ENCODE results near the gene DYNLL2. TPM values are rescaled to one million over a fixed set of nuclear protein-coding genes. Genes with fewer than 3 reads are reported as not detected.
"Not testable (repeated sequence)": the region's sequence is repeated elsewhere in the genome, so short reads cannot be mapped to it uniquely, and the experiment has no call there.

The DYNLL2 gene
- total RNA-seq, 1 donor from 2014 or later = 46.8 TPM

DNA sequence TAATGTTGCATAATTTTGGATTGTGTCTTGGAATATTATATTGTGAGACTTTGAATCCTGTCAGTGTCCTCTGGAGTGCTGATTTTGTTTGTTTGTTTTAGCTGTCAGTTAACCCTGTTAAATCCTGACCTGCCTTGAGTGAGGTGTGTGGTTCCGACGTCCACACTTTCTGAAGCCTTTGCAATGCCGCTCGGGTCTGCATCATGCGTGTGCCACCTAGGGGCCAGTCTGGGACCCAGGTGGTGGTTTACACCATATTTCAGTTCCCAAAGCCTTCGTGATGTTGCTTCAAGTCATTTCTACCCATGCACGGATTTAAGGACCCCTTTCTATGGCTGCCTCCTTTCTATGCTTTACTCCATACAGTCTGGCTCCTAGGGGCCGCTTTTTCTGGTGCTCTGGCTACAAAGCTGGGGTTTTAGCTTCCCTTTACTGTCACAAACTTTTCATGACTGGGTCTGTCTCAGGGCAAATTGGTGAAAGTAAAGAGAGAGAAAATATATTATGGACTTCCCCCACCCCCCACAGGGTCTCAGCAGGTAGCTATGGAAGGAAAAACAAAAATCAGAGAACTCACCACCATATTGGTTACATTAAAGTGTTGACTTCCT, 53.6 kb downstream of the DYNLL2 start:
- DNase-seq (ENCODE audit: low spot score) = peak; percentile 57
- Histone ChIP-seq H3K9ac (no peak overlapping the region), H3K36me3 (no peaks in the 10 kb centered on the region), H4K20me1 (ENCODE audit: low read depth) (no peaks in the 10 kb centered on the region), H3K27me3 (peaks cover 59% of the 10 kb centered on the region), H3F3A (ENCODE audit: low read depth) (no peaks in the 10 kb centered on the region), H3K4me3 (no peak overlapping the region), H3K4me1 (no peaks in the 10 kb centered on the region), H3K9me3 (ENCODE audit: low read depth) (no peaks in the 10 kb centered on the region), H3K27ac (no peak overlapping the region), H3K4me2 (no peak overlapping the region), H3K79me2 (ENCODE audit: low read depth) (no peaks in the 10 kb centered on the region), H2AFZ (replicated peaks) (no peak overlapping the region)
- H3K27ac Mint-ChIP-seq = no peak overlapping the region
- no peak overlapping the region for H3K4me3 Mint-ChIP-seq
- peaks cover 8% of the 10 kb centered on the region for H3K9me3 Mint-ChIP-seq
- TF ChIP-seq EZH2phosphoT487 (IDR thresholded peaks at IDR 0.05) = no peak
- TF ChIP-seq, protein P1, sequence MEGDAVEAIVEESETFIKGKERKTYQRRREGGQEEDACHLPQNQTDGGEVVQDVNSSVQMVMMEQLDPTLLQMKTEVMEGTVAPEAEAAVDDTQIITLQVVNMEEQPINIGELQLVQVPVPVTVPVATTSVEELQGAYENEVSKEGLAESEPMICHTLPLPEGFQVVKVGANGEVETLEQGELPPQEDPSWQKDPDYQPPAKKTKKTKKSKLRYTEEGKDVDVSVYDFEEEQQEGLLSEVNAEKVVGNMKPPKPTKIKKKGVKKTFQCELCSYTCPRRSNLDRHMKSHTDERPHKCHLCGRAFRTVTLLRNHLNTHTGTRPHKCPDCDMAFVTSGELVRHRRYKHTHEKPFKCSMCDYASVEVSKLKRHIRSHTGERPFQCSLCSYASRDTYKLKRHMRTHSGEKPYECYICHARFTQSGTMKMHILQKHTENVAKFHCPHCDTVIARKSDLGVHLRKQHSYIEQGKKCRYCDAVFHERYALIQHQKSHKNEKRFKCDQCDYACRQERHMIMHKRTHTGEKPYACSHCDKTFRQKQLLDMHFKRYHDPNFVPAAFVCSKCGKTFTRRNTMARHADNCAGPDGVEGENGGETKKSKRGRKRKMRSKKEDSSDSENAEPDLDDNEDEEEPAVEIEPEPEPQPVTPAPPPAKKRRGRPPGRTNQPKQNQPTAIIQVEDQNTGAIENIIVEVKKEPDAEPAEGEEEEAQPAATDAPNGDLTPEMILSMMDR (IDR thresholded peaks at IDR 0.05) = peak; percentile 56
- H3K4me1 Mint-ChIP-seq = no peaks in the 10 kb centered on the region
- H3K27me3 Mint-ChIP-seq (ENCODE audit: insufficient read depth, low read depth) = peaks cover 30% of the 10 kb centered on the region
- no peaks in the 10 kb centered on the region for H3K36me3 Mint-ChIP-seq

DNA sequence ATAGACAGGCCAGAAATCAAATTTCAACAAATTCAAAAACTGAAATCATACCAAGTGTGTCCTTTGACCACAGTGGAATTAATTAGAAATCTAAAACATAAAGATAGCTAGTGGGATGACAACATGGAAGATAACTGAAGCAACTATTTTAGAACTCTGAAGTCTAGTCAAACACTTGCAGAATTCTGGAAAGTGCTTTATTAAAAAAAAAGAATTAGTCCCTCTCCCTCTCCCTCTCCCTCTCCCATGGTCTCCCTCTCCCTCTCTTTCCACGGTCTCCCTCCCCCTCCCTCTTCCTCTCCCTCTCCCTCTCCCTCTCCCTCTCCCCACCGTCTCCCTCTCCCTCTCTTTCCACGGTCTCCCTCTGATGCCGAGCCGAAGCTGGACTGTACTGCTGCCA, 58.3 kb downstream of the DYNLL2 start:
- Mint-ChIP-seq H3K4me3 (no peak overlapping the region), H3K27ac (no peak overlapping the region), H3K4me1 (no peaks in the 10 kb centered on the region), H3K36me3 (no peaks in the 10 kb centered on the region), H3K27me3 (ENCODE audit: insufficient read depth, low read depth) (peaks cover 9% of the 10 kb centered on the region), H3K9me3 (peaks cover 24% of the 10 kb centered on the region)
- Histone ChIP-seq H3K9me3 (ENCODE audit: low read depth) (peaks cover 3% of the 10 kb centered on the region), H3K4me1 (no peaks in the 10 kb centered on the region), H3K79me2 (ENCODE audit: low read depth) (no peaks in the 10 kb centered on the region), H3K4me3 (no peak overlapping the region), H3F3A (ENCODE audit: low read depth) (no peaks in the 10 kb centered on the region), H3K27ac (no peak overlapping the region), H3K9ac (no peak overlapping the region), H3K27me3 (peaks cover 32% of the 10 kb centered on the region), H2AFZ (replicated peaks) (no peak overlapping the region), H4K20me1 (ENCODE audit: low read depth) (no peaks in the 10 kb centered on the region), H3K36me3 (no peaks in the 10 kb centered on the region), H3K4me2 (no peak overlapping the region)
- TF ChIP-seq EZH2 (IDR thresholded peaks at IDR 0.05) = no peak
- no peak for TF ChIP-seq EZH2phosphoT487 (IDR thresholded peaks at IDR 0.05)
- TF ChIP-seq, protein P1 (IDR thresholded peaks at IDR 0.05) = no peak
- no peak for DNase-seq (ENCODE audit: low spot score)

DNA sequence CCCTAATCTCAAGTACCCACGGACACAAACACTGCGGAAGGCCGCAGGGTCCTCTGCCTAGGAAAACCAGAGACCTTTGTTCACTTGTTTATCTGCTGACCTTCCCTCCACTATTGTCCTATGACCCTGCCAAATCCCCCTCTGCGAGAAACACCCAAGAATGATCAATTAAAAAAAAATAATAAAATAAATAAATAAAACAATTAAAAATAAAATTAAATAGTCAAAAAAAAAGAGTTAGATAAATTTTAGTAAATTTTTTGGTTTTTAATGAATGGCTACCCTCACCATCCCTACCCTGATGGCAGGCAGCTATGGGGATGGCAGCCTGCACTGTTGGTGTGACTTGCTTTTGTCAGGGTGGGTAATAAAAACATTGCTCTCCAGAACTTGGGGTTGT, 60.1 kb downstream of the DYNLL2 start:
- H3K27me3 ChIP-seq = peaks cover 32% of the 10 kb centered on the region
- H3K4me3 ChIP-seq; H3K9me3 ChIP-seq (ENCODE audit: low read depth); H3K9ac ChIP-seq; H3K4me1 ChIP-seq; H3K4me1 Mint-ChIP-seq; H3K27ac Mint-ChIP-seq; H3K27me3 Mint-ChIP-seq (ENCODE audit: insufficient read depth, low read depth); H3K79me2 ChIP-seq (ENCODE audit: low read depth); H2AFZ ChIP-seq (replicated peaks); DNase-seq (ENCODE audit: low spot score); H3K36me3 ChIP-seq; H3K27ac ChIP-seq; H4K20me1 ChIP-seq (ENCODE audit: low read depth); H3K36me3 Mint-ChIP-seq; H3K4me3 Mint-ChIP-seq; H3F3A ChIP-seq (ENCODE audit: low read depth); H3K4me2 ChIP-seq: not testable (repeated sequence)
- H3K9me3 Mint-ChIP-seq = peaks cover 22% of the 10 kb centered on the region

DNA sequence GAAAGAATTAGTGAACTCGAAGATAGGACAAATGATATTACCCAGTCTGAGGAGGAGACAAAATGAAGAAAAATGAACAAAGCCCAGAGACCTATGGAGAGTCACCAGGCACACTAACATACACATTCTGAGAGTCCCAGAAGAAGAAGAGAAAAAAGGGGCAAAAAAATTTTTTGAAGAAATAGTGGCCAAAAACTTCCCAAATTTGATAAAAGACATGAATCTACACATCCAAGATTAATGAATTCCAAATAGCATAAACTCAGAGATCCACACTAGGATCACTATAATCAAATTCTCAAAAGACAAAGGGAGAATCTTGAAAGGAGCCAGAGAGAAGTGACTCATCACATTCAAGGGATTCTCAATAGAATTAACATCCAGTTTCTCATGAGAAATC, 61.6 kb downstream of the DYNLL2 start:
- Histone ChIP-seq H3F3A (ENCODE audit: low read depth) (no peaks in the 10 kb centered on the region), H3K79me2 (ENCODE audit: low read depth) (no peaks in the 10 kb centered on the region), H3K9ac (no peak overlapping the region), H2AFZ (replicated peaks) (no peak overlapping the region), H3K36me3 (no peaks in the 10 kb centered on the region), H3K9me3 (ENCODE audit: low read depth) (peaks cover 5% of the 10 kb centered on the region), H3K27ac (no peak overlapping the region), H3K4me3 (no peak overlapping the region), H3K4me1 (no peaks in the 10 kb centered on the region), H4K20me1 (ENCODE audit: low read depth) (no peaks in the 10 kb centered on the region), H3K27me3 (peaks cover 41% of the 10 kb centered on the region), H3K4me2 (no peak overlapping the region)
- H3K4me3 Mint-ChIP-seq = no peak overlapping the region
- no peak overlapping the region for H3K27ac Mint-ChIP-seq
- H3K36me3 Mint-ChIP-seq = no peaks in the 10 kb centered on the region
- peaks cover 6% of the 10 kb centered on the region for H3K27me3 Mint-ChIP-seq (ENCODE audit: insufficient read depth, low read depth)
- no peak for DNase-seq (ENCODE audit: low spot score)
- H3K9me3 Mint-ChIP-seq = peaks cover 22% of the 10 kb centered on the region
- TF ChIP-seq EZH2phosphoT487 (IDR thresholded peaks at IDR 0.05) (no peak), EZH2 (IDR thresholded peaks at IDR 0.05) (no peak)
- TF ChIP-seq, protein P1 (IDR thresholded peaks at IDR 0.05) = no peak
- no peaks in the 10 kb centered on the region for H3K4me1 Mint-ChIP-seq

Other genes with a start within 250 kb of the DYNLL2 start
- 16.4 and 33.3 TPM in 2 replicates for gene MRPS23, start 233.4 kb upstream of the DYNLL2 start, total RNA-seq (ENCODE audit: low replicate concordance)
- 8.8 and 14.7 TPM in 2 replicates for gene CUEDC1, start 128.0 kb upstream of the DYNLL2 start, total RNA-seq (ENCODE audit: low replicate concordance)
- gene VEZF1, start 95.2 kb upstream of the DYNLL2 start, total RNA-seq (ENCODE audit: low replicate concordance) = 90.4 and 103 TPM in 2 replicates
- gene SRSF1, start 76.2 kb upstream of the DYNLL2 start, total RNA-seq (ENCODE audit: low replicate concordance) = 436 and 556 TPM in 2 replicates
- 0.13 and 0.37 TPM in 2 replicates for gene OR4D1, start 65.0 kb downstream of the DYNLL2 start, total RNA-seq (ENCODE audit: low replicate concordance)
- not detected in 2 replicates for gene OR4D2, start 83.6 kb downstream of the DYNLL2 start, total RNA-seq (ENCODE audit: low replicate concordance)
- not detected in 2 replicates for gene EPX, start 109.3 kb downstream of the DYNLL2 start, total RNA-seq (ENCODE audit: low replicate concordance)
- 25.8 and 30.0 TPM in 2 replicates for gene MKS1, start 135.8 kb downstream of the DYNLL2 start, total RNA-seq (ENCODE audit: low replicate concordance)
- not detected in 2 replicates for gene LPO, start 155.2 kb downstream of the DYNLL2 start, total RNA-seq (ENCODE audit: low replicate concordance)
- not detected in 2 replicates for gene MPO, start 197.5 kb downstream of the DYNLL2 start, total RNA-seq (ENCODE audit: low replicate concordance)
- 13.8 and 48.7 TPM in 2 replicates for gene TSPOAP1, start 245.4 kb downstream of the DYNLL2 start, total RNA-seq (ENCODE audit: low replicate concordance)